DOHH2 (cell line): Measurements from ENCODE around the gene TMEM170A.
"Not testable (repeated sequence)": the region's sequence is repeated elsewhere in the genome, so short reads cannot be mapped to it uniquely, and the experiment has no call there.

Source experiments
- CTCF ChIP-seq: fragments of 200-600 bp; sonication (generic); IDR thresholded peaks from one replicate; pipeline ENCODE4 v1.5.1; 2014; ENCODE audit warnings: antibody characterized with exemption, mild to moderate bottlenecking, low read depth, low read length; ENCODE audit not compliant: poor library complexity, severe bottlenecking
- EZH2phosphoT487 ChIP-seq: fragments of 200-600 bp; sonication (generic); IDR thresholded peaks from 2 replicates; pipeline ENCODE4 v1.6.1; 2017; ENCODE audit warnings: borderline replicate concordance, mild to moderate bottlenecking, antibody characterized with exemption, low read length, moderate library complexity, mixed read lengths

- not testable (repeated sequence) for TF ChIP-seq EZH2phosphoT487, CTCF
These were observed 38.0 kb downstream of the TMEM170A start for GRCh38 chr16:75426524-75426923.
